OCI-LY7 (cell line): Measurements from ENCODE around the gene CNTNAP5.

Experiments used
- EZH2phosphoT487 ChIP-seq: fragments of 200-600 bp; sonication (generic); IDR thresholded peaks from 2 replicates; pipeline ENCODE4 v1.6.1; 2018; ENCODE audit warnings: low read depth, borderline replicate concordance, mild to moderate bottlenecking, mixed run types, antibody characterized with exemption, low read length, moderate library complexity, mixed read lengths
- TF ChIP-seq, protein P1 (sequence below): fragments of 200-600 bp; sonication (generic); conservative IDR thresholded peaks from 2 replicates; pipeline ENCODE4 v1.5.1; 2014; ENCODE audit warnings: mild to moderate bottlenecking, antibody characterized with exemption, low read length, moderate library complexity, mixed read lengths

DNA sequence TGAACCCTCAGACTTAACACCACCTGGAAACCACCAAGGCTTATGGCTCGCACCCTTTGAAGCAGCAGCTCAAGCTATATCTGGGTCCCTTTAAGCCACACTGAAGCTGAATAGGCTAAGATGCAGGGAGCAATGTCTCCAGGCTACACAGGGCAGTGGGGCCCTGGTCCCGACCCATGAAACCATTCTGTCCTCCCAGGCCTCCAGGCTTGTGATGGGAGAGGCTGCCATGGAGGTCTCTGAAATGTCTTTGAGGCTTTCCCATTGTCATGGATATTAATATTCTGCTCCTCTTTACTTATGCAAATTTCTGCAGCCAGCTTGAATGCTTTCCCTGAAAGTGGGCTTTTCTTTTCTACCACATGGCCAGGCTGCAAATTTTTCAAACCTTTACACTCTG, 608.7 kb downstream of the CNTNAP5 start:
- TF ChIP-seq, protein P1, sequence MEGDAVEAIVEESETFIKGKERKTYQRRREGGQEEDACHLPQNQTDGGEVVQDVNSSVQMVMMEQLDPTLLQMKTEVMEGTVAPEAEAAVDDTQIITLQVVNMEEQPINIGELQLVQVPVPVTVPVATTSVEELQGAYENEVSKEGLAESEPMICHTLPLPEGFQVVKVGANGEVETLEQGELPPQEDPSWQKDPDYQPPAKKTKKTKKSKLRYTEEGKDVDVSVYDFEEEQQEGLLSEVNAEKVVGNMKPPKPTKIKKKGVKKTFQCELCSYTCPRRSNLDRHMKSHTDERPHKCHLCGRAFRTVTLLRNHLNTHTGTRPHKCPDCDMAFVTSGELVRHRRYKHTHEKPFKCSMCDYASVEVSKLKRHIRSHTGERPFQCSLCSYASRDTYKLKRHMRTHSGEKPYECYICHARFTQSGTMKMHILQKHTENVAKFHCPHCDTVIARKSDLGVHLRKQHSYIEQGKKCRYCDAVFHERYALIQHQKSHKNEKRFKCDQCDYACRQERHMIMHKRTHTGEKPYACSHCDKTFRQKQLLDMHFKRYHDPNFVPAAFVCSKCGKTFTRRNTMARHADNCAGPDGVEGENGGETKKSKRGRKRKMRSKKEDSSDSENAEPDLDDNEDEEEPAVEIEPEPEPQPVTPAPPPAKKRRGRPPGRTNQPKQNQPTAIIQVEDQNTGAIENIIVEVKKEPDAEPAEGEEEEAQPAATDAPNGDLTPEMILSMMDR = no peak
- no peak for TF ChIP-seq EZH2phosphoT487
